Esophagus squamous epithelium (tissue), 5 donors: ENCODE measurements around the gene CHST1. TPM values are rescaled to one million over a fixed set of nuclear protein-coding genes. Genes with fewer than 3 reads are reported as not detected.

ENCODE experiments used
- DNase-seq: peaks from one replicate; lab custom pipeline; 2025; lab: John Stamatoyannopoulos, UW
- H3K27ac ChIP-seq, 4 donors: fragments of 200-600 bp; sonication (generic); one replicate each; pipeline ENCODE4 v1.5.1; 2016 to 2019; ENCODE audit warnings: mild to moderate bottlenecking in 1 of 4
- H3K27me3 ChIP-seq, 4 donors: fragments of 200-600 bp; sonication (generic); 1 replicate in 3 of 4; 2 replicates in 1 of 4; pipeline versions ENCODE4 v1.5.1 to v1.6.0; 2017 to 2021; ENCODE audit warnings: antibody characterized with exemption in 1 of 4
- H3K36me3 ChIP-seq, 3 donors: fragments of 200-600 bp; sonication (generic); one replicate each; pipeline ENCODE4 v1.5.1; 2016 to 2019
- H3K4me1 ChIP-seq, 3 donors: fragments of 200-600 bp; sonication (generic); one replicate each; pipeline ENCODE4 v1.5.1; 2017 to 2019
- H3K4me3 ChIP-seq, 4 donors: fragments of 200-600 bp; sonication (generic); 1 replicate in 3 of 4; 2 replicates in 1 of 4; pipeline ENCODE4 v1.5.1; 2016 to 2019; ENCODE audit warnings: mild to moderate bottlenecking in 2 of 4, moderate library complexity in 1 of 4
- H3K9me3 ChIP-seq, 3 donors: fragments of 200-600 bp; sonication (generic); one replicate each; pipeline ENCODE4 v1.5.1; 2016 to 2019
- POLR2A ChIP-seq, 4 donors: fragments of 450-650 bp; IDR thresholded peaks; one replicate each; pipeline ENCODE4 v1.6.1; 2017; ENCODE audit warnings: antibody characterized with exemption in 4 of 4, mild to moderate bottlenecking in 4 of 4, moderate library complexity in 3 of 4
- WGBS, 2 donors: methylation state at CpG; one replicate each; pipeline ENCODE4 v1.1.5; 2018; 5-methylcytosine and 5-hydroxymethylcytosine counted together
- intact Hi-C: fragments of 100-400 bp; cut with DNase I; formaldehyde crosslinking; loops from one replicate; pipeline ENCODE4 v1.15.0; 2022
- total RNA-seq, 4 donors: library from RNA; depleted of rRNA; stranded (reverse); fragments of >200 nt; gene quantifications; one replicate each; pipeline ENCODE4 v1.1.0, GENCODE V29; 2016
- TF ChIP-seq, protein P1 (sequence below), 6 experiments: fragments of 450-650 bp in 4 of 6; fragments of 200-600 bp in 2 of 6; sonication (generic) in 2 of 6; IDR thresholded peaks; one replicate each; pipeline ENCODE4 v1.5.1; 2016 to 2019; ENCODE audit warnings: antibody characterized with exemption in 6 of 6, mild to moderate bottlenecking in 4 of 6, moderate library complexity in 4 of 6
- donor health status: DM: yes; HTN: yes; CAD: no.

The CHST1 gene
- total RNA-seq, 4 donors from 2014 or later, result 0.27 to 2.7 (median 0.70) TPM

DNA sequence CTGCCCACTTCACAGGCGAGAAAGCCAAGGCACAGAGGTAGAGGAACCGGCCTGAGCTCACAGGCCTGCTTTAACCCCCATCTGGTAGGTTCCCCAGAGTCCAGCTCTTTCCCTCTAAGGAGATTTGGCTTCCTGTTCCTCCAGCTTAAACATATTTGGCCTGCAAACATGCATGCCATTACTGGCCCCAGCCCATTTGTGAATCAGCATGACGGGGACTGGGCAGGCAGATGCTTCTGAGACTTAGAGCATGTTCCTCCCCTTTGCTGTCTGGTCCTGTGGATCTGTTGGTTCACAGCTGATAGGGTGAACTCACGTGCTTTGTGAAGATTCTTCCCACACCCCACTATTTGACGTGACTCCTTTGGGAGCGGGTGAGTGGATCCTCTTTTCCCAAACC, 12.6 kb downstream of the CHST1 start:
- TF ChIP-seq, protein P1, sequence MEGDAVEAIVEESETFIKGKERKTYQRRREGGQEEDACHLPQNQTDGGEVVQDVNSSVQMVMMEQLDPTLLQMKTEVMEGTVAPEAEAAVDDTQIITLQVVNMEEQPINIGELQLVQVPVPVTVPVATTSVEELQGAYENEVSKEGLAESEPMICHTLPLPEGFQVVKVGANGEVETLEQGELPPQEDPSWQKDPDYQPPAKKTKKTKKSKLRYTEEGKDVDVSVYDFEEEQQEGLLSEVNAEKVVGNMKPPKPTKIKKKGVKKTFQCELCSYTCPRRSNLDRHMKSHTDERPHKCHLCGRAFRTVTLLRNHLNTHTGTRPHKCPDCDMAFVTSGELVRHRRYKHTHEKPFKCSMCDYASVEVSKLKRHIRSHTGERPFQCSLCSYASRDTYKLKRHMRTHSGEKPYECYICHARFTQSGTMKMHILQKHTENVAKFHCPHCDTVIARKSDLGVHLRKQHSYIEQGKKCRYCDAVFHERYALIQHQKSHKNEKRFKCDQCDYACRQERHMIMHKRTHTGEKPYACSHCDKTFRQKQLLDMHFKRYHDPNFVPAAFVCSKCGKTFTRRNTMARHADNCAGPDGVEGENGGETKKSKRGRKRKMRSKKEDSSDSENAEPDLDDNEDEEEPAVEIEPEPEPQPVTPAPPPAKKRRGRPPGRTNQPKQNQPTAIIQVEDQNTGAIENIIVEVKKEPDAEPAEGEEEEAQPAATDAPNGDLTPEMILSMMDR (IDR thresholded peaks at IDR 0.05), result no peak
- TF ChIP-seq POLR2A (IDR thresholded peaks at IDR 0.05), result no peak
- peaks cover 0 to 11% (median 0%) of the 10 kb centered on the region in 3 donors for H3K4me1 ChIP-seq
- H3K27ac ChIP-seq, result no peak overlapping the region
- H3K4me3 ChIP-seq, result no peak overlapping the region
- DNase-seq, result no peak
- H3K9me3 ChIP-seq, result no peaks in the 10 kb centered on the region
- H3K36me3 ChIP-seq, result no peaks in the 10 kb centered on the region
- intact Hi-C loops, result loop anchor here (10.0 kb wide), 1 partner anchor 278 kb away; no protein-coding TSS in a partner anchor
- WGBS, 2 donors, result 49 to 54% methylated on average over 5 to 6 of the region's 6 CpGs
- H3K27me3 ChIP-seq, result peaks cover 0 to 57% (median 0%) of the 10 kb centered on the region in 4 donors

DNA sequence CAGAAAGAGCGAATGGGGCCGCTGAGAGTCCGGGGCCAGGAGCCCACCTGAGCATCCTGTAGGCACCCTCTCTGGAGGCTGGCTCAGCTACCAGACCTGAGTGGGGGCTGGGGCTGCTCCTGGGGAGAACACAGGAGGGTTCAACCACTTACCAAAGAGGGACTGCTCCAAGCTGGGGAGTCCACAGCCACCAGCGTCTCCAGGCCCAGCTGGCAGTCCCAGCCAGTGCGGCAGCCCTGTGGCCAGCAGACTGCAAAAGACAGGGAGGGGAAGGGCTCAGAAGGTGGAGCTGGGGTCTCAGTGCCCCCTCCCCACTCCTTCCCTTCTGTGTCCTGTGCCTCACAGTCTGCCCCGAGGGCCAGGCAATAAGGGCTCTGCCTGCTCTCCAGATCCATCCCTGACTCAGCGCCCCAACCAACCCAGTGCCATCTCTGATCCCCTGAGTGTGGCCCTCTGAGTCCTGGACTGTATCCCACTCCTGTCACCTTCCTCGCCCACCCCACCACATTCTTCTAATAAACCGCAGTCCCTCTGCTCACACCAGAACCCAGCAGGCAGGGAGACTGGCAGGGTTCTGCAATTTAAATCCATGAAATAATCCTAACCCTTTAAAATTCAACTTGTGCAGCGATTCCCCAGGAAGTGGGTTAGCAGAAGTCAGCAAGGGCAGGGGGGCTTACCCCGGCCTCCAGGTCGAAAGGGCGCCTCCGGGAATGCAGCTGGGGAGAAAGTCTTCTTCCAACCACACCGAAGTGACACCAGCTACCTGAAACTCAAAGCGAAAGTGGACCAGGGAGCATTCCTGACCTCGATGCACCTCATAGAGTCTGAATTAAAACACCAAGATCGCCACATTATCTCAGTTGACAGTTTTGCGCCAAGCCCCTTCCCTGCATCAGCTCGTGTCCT, 13.3 kb downstream of the CHST1 start:
- Histone ChIP-seq H3K4me1 (peaks cover 0 to 11% (median 0%) of the 10 kb centered on the region in 3 donors), H3K36me3 (no peaks in the 10 kb centered on the region), H3K27ac (no peak overlapping the region), H3K9me3 (no peaks in the 10 kb centered on the region), H3K4me3 (no peak overlapping the region), H3K27me3 (peaks cover 0 to 51% (median 0%) of the 10 kb centered on the region in 4 donors)
- intact Hi-C loops, result loop anchor here (10.0 kb wide), 1 partner anchor 277 kb away; no protein-coding TSS in a partner anchor
- DNase-seq, result no peak
- no peak for TF ChIP-seq POLR2A (IDR thresholded peaks at IDR 0.05)
- TF ChIP-seq, protein P1 (IDR thresholded peaks at IDR 0.05), result no peak
- 82 to 83% methylated on average over 12 to 13 of the region's 20 CpGs for WGBS, 2 donors

DNA sequence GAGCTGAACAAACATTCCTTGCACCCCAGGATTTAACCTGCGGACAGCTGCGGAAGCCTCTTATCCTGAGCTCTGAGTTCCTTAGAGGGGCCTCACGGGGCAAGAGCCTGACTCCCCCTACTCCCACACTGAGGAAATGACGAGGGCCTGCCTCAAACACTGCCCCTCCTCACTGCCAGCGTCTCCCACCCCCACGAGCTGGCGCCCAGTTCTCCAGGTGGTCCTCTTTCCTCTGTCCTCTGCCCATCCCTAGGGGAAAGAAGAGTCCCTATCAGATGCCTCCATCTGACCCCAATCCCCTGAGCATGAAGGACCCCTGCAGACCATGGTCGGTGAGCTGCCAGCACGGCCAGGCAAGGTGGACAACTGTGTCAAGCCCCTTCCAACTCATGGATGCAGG, 14.3 kb downstream of the CHST1 start:
- WGBS, 2 donors, result 80 to 85% methylated on average over 7 to 9 of the region's 9 CpGs
- DNase-seq, result no peak
- Histone ChIP-seq H3K9me3 (no peaks in the 10 kb centered on the region), H3K27me3 (peaks cover 0 to 49% (median 0%) of the 10 kb centered on the region in 4 donors), H3K4me3 (no peak overlapping the region), H3K36me3 (no peaks in the 10 kb centered on the region), H3K27ac (no peak overlapping the region), H3K4me1 (peaks cover 0 to 11% (median 0%) of the 10 kb centered on the region in 3 donors)
- TF ChIP-seq POLR2A (IDR thresholded peaks at IDR 0.05), result no peak
- TF ChIP-seq, protein P1 (IDR thresholded peaks at IDR 0.05), result no peak
- intact Hi-C loops, result loop anchor here (10.0 kb wide), 1 partner anchor 276 kb away; no protein-coding TSS in a partner anchor

DNA sequence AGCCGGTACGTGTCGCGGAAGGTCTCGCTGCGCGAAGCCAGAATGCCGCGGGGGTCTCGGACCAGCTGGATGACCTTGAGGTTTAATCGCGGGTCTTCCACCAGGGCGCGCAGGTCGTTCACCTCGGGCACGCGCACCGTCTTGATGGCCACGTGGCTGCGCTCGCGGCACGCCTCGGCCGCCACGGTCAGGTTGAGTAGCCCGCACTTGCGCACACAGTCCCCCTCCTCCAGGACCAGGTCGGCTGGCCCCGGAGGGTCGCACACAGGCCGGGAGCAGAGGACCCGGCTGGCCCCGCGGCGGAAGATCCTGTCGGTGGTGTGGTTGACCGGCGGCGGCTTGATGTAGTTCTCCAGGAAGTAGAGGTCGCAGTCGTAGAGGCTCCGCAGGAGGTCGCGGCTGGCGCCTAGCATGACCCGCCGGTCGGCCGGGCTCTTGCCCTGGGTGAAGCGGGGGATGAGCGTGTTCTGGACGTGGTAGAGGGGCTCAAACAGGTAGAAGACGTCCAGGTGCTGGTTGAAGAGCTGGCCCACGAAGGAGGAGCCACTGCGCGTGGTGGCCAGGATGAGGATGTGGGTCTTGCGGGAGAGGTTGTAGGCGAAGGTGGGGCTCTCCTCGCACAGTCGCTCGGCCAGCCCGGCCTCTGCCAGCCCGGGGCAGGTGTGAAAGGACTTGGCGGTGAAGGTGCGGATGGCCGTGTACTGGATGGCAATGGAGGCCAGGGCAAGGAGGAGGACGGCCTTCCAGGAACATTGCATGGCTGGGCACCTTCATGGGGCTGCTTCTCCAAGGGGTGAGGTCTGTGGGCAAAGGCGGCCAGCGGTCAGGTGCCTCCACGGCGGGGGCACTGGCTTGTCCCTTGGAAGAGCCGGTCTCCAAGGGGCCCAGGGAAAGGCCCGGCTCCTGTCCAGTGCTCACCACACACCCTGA, 15.0 kb downstream of the CHST1 start:
- WGBS, 2 donors, result 77 to 87% methylated on average over 22 to 63 of the region's 75 CpGs
- TF ChIP-seq, protein P1 (IDR thresholded peaks at IDR 0.05), result no peak
- TF ChIP-seq POLR2A (IDR thresholded peaks at IDR 0.05), result no peak
- DNase-seq, result no peak
- intact Hi-C loops, result loop anchor here (10.0 kb wide), 1 partner anchor 276 kb away; no protein-coding TSS in a partner anchor
- Histone ChIP-seq H3K27me3 (peaks cover 0 to 42% (median 0%) of the 10 kb centered on the region in 4 donors), H3K27ac (no peak overlapping the region), H3K4me1 (peaks cover 0 to 9% (median 0%) of the 10 kb centered on the region in 3 donors), H3K9me3 (no peaks in the 10 kb centered on the region), H3K4me3 (no peak overlapping the region), H3K36me3 (no peaks in the 10 kb centered on the region)
